GM18867 (cell line): Measurements from ENCODE around the gene PI4KB.
"Not testable (repeated sequence)": the region's sequence is repeated elsewhere in the genome, so short reads cannot be mapped to it uniquely, and the experiment has no call there.

Experiments
- ATAC-seq: cut with Tn5 transposase; IDR thresholded peaks from one replicate; pipeline ENCODE4 v1.9.1; 2021; ENCODE audit warnings: mild to moderate bottlenecking, moderate library complexity; ENCODE audit not compliant: unreplicated experiment

PI4KB gene

DNA sequence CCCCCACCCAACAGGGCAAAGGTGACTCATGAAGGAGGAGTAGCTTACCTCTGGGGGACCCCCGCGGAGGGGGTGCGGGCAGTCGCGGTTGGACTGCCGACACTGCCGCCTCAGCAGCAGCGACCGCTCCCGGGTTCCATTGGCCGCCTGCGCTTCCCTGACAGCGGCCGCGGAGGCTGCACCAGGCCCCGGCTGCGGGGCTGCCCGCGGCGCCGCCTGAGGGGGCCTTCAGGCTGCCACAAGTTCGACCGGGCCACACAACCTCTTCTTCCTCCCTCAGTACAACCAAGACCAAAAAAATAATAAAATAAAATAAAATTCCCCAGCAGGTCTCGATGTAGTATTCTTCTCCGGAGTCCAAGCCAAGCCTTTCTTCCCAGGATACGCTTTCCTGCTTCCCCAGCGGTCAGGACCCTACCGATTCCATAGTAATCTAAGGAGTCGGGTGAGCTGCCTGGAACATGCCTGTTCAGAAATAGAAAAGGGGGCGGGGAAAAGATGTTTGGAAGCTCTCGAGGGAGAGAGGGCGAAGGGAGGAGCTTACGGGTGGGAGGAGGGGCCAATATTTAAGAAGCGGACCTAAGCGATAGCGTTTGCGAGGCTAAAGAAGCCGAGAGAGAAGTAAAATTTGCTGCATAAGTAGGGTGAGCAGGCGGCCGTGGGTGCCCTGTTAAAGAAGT, at the start of gene PI4KB:
TSS of gene PI4KB (minus strand) at position 194 of the 680 bp plus-strand sequence. CDS start 10,935 bp downstream, outside the sequence.
- ATAC-seq, result peak; percentile 80

DNA sequence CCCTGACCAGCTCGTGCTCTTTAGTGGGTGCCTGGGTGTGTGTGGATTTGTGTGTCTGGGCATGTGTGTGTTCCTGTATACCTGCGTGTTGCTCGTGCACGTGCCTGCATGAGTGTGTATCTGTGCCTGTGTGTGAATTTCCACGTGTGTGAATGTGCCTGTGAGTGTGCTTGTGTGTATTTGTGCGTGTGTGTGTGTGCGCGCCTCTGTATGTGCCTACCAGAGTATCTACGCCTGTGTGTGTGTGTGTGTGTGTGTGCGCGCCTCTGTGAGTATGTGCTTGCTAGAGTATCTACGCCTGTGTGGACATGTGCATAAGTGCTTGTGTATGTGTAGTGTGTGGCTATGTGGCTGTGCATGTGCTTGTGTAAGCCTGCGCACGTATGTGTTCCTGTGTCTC, 46.0 kb upstream of the PI4KB start:
- ATAC-seq, result no peak

DNA sequence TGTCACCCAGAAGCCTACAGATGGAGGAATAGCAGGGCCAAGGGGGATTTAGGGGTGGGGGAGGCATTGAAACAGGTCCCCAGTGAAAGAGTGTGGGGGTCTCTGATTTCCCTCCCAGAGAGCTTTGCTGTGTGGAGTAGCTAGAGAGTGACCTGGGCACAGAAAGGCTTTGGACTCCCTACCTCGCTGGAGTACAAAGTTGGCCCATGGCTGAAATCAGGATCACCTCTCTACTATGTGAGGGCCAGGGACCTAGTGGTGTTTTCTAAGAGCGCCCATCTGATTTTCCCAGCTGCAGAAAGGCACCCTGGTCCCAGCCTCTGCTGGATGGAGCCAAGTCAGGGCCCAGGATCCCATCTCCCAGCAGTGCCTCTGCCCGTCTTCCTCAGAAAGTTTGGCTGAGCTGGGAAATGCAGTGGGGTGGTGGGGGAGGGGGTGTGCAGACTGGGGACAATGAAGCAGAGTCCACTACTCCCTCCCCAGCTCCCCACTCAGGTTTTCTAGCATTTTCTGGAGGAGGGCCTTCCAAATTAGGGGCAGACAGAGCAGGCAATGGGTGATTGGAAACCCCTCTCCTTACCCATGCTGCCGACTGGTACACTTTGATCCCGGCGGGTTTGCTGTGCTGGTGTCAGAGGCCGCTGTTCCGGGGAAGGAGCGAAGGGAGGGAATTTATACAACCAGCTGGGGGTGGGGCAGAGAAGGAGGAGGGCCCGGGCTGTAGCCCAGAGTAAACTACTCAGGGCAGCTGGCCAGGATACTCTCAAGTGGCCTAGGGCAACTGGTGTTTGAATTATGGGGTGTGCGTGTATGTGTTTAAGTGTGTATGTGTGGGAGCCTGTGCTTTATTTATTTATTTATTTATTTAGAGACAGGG, 45.1 kb upstream of the PI4KB start, which contains the start of gene SELENBP1:
TSS of gene SELENBP1 (minus strand) at position 648 of the 877 bp plus-strand sequence. CDS start at position 584, 64 bp downstream.
- ATAC-seq, result no peak

DNA sequence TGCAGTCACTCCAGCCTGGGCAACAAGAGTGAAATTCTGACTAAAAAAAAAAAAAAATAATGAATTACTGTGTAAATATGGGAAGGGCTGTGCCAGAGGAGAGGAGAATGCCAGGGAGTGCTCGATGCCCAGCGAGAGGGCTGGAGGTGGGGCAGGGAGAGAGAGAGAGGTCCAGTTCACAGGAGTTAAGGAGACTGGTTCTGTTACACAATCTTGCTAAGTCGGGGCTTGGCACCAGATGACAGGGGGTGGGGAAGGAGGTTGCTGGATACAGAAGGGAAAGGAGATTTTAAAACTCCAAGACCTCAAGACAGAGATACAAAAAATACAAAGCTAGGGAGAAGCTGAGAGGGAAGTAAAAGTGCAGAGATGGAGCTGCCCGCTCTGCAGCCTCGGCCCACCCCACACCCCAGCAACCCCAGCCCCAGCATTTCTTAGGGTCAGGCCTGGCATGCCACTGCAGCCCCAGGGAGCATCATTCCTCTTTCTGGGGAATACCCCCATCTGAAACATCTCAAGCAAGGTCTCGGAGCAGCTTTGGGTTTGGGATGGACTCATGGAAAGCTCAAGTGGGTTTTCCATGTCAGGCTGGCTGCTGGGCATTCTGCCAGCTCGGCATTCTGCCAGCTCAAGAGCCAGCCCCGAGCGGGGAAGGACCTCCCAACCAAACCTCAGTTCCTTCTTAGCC, 44.3 kb upstream of the PI4KB start:
- no peak for ATAC-seq

DNA sequence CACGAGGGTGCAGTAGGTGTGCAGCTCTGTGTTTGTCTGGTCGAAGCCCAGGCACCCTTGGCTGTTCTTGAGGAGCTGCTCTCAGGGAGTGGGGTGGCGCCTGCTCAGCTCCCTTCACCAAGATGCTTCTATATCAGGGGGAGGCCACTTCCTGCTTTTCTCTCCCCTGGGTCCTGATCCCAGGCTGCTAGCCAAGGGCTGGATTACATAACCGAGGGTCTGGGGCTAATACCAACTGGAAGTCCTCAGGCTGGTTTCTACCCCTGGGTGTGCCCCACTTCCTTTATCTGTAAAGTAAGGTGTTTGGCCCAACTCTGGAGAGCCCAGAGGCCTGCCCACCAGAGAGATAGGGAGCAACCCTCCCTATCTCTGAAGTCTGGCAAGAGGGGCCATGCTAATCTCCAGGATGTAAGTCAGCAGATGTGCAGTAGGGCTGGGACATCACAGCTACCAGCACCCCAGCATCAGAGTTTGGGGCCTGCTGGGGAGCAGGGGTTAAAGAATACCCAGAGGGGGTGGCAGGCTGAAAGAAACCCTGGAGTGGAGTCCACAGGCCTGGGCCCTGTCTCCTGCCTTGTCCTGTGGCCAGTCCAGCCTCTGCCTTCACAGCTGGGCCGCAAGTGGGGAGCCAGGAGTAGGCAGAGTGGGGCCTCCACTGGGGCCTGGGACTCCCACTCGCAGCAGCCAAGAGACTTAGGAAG, 43.1 kb upstream of the PI4KB start:
- no peak for ATAC-seq

DNA sequence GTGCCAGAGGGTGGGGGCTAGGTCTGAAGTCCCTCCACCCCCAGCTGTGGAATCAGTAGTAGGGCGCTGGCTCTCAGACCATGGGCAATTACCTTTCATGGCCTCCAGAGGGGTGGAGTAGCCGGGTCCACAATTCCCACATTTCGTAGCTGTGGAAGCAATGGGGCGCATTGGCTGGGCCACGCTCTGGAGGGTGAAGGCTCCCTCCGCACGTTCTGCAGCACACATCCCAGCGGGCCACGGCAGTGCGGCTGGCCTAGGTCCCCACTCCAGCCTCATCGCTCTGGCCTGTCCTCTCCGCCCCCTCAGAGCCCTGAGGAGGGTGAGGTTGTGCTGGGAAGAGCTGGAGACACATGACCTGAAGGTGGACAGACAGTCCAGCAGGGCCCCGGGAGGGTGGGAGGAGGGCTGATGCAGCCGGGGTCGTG, 42.4 kb upstream of the PI4KB start:
- ATAC-seq, result no peak

DNA sequence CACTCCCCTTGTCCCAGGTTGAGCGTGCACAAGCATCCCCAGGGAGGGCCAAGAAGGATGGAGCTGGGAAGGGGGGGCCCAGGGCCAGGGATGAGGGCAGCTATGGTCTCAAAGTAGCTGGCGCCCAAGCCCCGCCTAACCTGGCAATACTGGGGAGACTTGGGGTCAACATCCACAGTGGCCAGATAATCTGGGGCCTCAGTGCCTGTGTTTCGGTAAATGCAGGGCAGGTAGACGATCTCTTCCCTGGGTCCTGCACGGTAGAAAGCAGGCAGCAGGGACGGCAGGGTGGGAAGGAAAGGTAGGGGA, 42.0 kb upstream of the PI4KB start:
- no peak for ATAC-seq

DNA sequence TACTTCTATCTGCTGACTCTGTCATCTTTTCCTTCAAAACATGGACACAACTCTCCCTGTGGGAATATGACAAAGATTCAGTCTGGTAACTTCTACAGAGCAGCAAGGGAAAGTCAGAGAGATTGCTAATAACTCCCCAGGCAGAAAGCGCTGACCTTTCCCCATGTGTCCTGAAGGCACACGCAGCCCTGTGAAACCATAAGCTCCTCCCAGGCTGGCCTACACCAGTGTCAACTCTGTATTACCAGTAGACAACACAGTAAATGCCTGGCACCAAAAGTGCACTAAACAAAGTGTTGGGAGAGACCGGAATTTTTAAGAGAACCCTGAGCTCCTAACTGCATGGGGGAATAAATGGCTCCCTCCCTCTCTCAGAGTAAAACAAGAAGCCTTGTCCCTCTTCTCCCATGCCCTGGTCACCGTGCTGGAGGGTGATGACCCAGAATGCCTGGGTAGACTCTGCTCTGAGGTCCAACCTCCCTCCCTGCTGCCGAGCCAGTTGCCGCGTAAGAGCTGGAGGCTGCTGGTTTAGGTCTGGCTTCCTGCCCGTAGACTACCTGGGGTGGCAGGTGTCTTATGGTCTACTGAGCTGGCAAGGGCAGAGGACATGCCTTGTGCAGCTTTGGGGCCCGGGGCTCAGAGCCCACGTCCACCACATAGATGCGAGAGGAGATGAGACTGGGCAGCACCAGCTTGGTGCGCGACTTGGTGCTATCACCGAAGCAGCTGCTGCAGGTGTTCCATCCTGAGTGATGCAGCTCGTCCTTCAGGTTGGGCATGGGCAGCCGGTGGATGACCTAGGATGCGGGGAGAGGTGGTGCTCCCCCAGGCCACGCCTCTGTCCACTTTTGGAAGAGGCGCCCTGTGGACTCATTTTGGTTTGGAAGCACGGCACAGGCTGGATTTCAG, 41.4 kb upstream of the PI4KB start:
- no peak for ATAC-seq

DNA sequence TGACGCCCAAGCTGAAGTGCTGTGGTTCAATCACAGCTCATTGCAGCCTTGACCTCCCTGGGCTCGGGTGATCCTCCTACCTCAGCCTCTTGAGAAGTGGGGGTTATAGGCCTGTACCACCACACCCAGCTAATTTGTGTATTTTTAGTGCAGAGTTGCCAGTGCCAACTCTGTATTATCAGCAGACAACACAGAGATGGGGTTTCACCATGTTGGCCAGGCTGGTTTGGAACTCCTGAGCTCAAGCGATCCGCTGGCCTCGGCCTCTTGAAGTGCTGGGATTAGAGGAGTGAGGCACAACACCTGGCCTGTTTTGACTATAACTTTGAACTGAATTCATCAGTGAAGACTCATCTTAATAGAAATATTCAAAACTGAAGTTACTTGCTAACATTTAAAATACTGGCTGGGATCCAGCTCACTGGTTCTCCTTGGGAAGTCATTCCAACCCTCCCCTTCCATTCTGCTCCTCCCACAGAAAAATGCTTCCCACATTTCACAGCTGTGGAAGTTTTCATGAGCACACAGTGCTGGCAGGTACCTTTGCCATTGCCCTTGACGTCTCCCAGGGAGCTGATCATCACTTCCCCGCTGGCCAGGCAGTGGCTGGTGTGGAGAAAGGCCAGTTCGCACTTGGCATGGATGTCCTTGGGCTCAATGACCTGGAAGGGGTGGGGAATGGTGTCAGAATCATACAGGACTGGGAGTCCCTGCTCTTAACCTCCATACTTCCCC, 40.6 kb upstream of the PI4KB start:
- ATAC-seq, result no peak

DNA sequence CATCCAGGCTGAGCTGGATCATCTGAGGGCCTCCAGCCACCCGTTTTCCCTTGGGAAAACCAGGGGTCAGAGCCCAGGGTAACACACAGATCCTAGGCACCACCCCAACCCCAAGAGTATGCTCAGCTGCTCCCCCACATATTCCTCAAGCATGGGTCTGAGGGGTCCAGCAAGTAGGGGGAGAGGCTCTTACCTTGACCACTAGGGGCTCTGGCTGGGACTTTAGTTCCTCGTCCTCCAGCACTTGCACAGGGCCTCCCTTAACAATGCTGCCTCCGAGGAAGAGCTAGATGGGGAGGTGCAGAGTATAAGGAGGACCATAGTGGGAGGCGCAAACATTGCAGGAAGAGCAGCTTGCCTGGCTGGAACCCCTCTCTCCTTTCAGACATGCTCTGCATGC, 37.8 kb upstream of the PI4KB start:
- ATAC-seq, result no peak

DNA sequence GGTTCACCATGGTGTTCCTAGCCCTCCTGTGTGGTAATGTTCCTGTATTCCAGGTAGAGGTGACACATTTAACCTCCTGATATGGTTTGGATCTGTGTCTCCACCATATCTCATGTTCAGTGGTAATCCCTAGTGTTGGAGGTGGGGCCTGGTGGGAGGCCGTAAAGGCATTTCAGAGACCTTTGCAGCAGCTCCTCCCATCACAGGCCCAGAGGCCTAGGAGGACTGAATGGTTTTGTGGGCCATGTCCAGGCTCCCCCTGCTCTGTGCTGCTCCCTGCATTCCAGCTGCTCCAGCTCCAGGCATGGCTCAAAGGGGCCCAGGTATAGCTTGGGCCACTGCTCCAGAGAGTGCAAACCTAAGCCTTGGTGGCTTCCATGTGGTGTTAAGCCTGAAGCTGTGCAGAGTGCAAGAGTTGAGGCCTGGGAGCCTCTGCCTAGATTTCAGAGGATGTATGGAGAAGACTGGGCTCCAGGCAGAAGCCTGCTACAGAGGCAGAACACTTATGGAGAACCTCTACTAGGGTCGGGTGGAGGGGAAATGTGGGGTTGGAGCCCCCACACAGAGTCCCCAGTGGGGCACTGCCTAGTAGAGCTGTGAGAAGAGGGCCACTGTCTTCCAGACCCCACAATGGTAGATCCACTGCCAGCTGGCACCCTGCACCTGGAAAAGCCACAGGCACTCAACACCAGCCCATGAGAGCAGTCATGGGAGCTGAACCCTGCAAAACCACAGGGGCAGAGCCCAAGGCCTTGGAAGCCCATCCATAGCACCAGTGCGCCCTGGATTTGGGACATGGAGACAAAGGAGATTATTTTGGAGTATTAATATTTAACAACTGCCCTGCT, 35.3 kb upstream of the PI4KB start:
- ATAC-seq, result no peak

DNA sequence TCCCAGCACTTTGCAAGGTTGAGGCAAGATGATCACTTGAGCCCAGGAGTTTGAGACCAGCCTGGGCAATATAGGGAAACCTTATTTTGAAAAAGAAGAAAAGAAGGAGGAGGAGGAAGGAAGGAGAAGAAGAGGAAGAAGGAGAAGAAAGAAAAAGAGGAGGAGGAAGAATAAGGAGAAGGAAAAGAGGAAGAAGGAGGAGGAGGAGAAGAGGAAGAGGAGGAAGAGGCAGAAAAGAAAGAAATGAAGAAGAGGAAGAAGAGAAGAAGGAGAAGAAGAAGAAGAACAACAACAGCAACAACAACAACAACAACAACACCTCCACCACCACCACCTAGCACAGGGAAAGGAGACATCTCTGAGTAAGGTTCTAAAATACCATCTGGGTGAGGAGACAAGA, 34.7 kb upstream of the PI4KB start:
- ATAC-seq, result no peak

DNA sequence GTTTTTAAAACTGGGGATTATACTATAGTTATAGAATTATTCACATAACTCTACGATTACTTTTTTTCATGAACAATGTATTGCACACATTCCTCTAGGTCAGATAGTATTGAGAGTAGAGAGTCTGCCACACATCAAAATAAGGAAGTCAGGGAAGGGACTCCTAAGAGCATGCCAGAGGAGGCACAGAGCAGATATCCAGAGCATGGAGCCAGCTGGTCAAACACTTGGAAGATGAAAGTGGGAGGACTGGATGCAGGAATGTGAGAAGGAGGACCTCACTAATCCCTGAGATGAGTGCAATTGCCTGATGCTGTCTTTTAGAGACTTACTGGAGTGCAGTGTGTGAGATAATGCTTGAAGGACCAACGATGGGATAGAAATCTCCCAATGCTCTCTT, 29.5 kb upstream of the PI4KB start:
- ATAC-seq, result no peak

DNA sequence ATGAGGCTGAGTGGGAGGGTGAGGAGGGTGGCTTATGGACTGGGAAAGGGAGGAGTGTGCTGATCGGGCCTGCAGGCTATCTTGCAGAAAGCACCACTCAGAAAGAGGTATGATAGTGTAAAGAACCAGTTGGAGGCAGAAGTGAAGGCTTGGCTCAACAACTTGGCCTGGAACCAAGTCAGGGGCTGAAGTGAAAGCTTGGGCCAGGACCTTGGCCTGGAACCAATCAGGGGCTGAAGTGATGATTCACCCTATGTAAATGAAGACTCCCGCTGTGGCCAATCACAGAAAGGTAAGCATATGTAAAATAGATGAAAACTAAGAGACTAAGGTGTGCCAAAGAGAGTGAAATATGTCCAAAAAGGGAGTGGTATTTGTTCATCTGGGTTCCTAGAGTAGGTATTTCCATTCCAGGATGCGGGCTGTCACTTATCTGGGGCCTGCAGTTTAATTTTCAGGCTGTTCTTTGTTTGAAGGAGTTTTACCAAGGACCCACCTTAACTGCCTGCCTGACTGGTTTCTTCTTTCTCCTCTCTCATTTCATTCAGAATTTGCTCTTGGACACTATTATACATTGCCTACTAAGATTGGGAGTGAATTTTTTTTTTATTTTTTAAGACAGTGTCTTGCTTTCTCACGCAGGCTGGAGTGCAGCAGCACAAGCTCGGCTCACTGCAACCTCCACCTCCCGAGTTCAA, 25.0 kb upstream of the PI4KB start:
- ATAC-seq, result no peak

DNA sequence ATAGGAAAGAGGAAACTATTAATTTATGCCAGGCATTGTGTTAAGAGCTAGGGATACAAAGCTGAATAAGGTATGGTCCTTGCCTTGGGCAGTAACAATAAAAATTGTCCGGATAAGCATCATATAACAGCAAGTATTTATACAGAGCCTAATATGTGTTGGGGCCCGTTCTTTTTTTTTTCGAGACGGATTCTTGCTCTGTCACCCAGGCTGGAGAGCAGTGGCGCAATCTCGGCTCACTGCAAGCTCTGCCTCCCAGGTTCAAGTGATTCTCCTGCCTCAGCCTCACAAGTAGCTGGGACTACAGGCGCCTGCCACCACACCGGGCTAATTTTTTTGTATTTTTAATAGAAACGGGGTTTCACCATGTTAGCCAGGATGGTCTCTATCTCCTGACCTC, 23.1 kb upstream of the PI4KB start:
- ATAC-seq, result not testable (repeated sequence)

DNA sequence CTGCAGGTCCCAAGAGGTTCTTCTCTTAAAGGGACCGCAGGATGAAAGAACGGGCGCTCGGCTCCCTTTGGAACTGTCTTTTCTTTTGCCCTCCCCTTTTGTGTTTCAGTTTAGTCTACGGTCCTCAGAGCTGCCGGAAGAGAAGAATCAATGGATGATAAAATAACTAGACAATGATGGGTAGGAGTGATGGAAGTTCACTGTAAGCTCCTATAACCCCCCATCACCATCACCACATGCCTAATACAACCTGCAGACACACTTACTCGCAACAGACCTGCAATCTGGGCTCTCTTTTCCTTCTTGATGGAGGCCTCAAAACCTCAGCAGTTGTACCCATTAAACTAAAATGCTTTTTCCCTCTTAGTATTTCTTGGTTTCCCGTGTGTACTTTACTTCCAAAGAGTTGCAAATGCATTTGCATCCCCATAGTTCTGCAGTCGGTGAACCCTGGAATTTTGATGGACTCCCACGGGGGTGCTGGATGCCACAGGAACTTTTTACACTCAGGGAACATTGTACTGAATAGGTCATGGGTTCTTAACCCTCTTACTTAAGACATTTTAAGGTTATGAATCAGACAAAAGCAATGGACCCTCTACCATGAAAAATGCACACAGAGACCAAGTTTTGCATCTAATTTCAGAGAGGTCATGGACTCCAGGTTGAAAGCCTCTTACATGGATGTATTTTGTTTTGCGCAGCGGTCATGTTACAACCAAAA, 20.5 kb upstream of the PI4KB start:
- ATAC-seq, result no peak
